DMS 273 (cell line): ENCODE results near the gene XYLT2.

Experiments
- DNase-seq: peaks from one replicate; lab custom pipeline; 2025; ENCODE audit not compliant: unreplicated experiment; lab: John Stamatoyannopoulos, UW

The XYLT2 gene

DNA sequence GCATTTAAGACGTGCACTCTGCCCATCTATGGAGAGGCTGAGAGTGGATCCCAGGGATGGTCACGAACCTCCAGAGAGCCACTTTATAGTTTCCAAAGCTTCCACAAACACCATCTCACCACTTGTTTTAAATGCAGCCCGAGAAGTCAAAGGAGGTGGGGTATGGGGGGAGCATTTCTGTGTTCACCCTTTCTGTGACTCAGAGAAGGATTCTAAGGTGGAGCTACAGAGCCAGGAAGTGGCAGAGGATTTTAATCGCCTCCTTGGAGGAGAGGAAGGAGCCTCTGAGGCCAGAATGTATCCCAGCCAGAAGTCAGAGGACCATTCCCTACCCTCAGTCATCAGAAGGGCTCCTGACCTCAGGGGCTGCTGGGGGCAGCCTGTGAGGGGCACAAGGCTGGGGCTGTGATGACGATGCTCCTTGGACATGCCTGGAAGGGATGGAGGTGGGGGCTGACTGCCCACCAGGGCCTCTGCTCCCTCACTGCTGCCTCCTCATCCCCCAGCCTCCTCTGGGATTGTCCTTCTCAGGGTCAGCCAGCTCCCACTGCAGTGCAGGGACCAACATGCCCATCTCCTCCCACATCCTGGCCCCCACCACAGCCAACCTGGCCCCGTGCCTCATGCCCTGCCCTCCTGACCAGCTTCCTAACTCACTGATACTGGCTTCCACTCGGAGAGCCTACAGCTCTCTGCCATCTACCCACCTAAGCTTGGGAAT lies 2.8 kb downstream of the XYLT2 start:
- DNase-seq: no peak

DNA sequence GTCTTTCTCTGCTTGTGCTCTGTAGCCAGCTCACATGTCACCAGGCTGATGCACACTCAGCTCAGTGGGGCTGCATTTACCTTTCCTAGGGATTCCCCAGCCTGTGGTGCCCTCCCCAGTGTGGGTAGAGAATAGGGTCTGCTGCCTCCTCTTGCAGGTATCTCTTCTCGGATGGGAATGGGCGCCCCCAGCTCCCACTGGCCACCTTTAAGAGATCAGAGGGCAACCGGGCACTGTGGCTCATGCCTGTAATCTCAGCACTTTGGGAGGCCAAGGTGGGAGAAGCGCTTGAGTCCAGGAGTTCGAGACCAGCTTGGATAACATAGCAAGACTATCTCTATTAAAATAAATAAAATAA lies 3.3 kb downstream of the XYLT2 start:
- no peak for DNase-seq

DNA sequence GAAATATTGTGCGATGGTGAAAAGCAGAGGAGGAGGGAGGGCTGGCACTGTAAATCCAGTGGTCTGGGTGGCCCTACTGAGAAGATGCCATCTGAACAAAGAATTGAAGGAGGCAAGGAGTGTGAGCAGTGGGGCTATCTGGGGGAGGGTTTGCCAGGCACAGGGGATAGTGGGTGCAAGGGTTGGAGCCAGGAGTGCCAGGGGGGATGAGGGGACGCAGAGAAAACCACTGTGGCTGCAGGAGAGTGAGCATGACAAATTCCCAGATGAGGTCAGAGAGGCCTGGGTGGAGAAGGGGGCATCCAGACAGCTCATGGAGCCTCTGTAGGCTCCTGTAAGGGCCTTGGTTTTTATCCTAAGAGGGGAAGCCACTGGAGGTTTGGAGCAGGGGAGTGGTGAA lies 4.8 kb downstream of the XYLT2 start:
- DNase-seq: no peak

DNA sequence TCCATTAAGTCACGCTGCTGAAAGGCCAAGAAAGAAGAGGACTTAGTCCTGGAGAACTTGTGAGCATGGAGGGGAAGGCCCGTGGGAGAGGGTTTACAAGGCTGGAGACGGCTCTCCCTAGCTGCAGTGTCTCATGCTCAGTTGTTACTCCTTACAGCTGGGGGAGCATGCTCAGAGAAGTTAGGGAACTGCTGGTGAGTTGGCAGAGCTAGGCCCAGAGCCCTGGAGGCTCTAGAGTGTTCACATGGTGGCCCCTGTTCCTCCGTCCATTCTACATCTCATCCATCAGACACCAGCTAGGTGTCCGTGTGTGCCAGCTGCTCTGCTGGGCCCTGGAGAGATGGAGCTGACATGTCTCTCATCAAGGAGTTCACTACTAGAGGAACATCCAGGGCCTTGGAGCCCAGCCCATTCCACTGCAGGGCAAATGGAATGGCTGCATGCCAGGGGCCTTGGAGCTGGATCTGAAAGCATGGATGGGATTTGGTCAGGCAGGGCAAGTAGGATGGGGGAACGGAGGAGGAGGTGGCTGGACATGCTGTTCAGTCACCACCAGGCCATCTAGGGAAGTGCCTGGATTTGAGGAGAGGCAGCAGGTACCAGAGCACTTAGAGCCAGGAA lies 6.3 kb downstream of the XYLT2 start:
- DNase-seq: peak; percentile 45

DNA sequence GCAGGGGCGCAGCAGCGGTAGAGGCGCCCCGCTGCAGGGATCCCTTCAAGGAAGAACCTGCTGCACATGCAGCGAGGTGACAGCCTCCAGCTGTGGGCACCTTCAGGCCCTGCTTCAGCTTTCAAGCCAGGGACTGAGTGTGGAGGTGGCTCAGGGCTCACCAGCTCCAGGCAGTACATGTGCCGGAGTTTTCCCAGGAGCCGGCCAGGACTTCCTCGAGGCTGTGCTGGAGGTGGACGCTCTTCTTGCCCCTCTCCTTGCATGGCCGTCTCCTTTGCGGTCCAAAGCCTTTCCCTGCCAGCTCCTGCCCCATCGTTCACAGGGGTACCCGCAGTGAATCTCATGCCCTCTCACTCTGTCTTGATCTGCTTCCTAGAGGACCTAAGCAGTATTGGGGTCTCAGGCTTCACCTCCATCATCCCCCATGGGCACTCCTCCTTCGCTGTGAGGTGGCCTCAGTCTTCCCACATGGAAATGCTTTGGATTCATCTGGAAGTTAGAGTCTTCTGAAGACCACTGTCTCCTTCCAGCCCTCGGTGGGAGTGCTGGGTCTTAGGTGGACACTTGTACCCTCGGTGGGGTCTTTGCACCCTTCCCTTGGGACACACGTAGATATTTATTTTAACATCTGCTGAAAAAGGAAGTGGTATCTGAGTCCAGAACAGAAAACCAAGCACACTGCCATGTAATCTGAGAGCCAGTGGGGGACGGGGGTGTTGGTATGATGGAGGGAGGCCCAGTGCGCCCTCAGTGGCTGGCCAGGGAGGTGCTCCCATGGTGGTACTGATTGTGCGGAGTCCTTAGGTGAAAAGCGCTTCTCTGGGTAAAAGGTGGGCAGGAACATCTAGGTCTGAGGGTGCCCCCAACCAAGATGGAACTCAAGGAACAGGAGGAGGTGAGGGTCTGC lies 7.0 kb downstream of the XYLT2 start:
- DNase-seq: no peak

DNA sequence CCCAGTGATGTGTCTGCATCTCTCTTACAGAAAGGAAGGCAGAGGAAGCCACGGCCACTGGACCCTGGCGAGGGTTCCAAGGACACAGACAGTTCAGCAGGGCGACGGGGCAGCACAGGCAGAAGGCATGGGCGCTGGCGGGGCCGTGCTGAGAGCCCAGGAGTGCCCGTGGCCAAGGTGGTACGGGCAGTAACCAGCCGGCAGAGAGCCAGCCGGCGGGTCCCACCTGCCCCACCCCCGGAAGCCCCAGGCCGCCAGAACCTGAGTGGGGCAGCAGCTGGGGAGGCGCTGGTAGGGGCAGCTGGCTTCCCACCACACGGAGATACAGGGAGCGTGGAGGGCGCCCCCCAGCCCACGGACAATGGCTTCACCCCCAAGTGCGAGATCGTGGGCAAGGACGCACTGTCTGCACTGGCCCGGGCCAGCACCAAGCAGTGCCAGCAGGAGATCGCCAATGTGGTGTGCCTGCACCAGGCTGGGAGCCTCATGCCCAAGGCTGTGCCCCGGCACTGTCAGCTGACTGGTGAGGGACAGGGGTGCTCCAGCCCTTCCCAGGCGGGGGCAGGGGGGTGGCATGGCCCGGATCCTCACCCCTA lies 7.8 kb downstream of the XYLT2 start:
- no peak for DNase-seq

DNA sequence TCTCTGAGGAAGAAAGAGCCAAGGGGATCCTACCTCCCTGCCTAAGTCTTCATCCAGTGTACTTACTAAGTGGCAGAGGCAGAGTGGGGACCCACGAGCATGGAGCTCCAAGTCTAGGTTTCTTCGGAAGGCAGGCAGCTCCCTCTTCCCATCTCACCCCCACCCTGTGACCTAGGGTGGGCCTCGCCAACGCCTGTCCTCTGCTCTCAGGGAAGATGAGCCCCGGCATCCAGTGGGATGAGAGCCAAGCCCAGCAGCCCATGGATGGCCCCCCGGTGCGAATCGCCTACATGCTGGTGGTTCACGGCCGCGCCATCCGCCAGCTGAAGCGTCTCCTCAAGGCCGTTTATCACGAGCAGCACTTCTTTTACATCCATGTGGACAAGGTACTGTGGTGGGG lies 8.3 kb downstream of the XYLT2 start:
- DNase-seq: no peak

DNA sequence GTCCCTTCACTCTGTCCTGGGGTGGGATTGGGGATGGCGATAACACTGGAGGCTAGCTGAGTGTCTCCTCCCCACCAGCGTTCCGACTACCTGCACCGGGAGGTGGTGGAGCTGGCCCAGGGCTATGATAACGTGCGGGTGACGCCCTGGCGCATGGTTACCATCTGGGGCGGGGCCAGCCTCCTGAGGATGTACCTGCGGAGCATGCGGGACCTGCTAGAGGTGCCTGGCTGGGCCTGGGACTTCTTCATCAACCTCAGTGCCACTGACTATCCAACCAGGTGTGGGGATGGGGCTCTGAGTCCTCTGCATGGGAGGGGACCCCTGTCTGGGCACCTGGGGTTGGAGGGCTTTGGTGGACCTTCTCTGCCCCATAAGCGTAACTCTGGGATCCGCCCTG lies 8.8 kb downstream of the XYLT2 start:
- DNase-seq: no peak

DNA sequence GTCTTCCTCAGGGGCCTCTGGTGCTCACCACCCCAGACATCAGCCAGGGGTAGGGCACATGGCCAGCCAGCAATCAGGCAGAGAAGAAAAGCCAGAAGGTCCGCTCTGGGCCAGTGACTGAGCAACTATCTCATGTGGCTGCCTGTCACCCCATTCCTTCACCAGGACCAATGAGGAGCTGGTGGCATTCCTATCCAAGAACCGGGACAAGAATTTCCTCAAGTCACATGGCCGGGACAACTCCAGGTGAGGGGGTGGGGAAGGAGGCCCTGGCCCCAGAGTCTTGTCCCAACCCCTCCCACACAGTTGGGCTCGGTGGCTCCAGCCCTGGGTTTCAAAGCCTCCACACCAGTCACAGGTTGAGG lies 9.4 kb downstream of the XYLT2 start:
- no peak for DNase-seq

DNA sequence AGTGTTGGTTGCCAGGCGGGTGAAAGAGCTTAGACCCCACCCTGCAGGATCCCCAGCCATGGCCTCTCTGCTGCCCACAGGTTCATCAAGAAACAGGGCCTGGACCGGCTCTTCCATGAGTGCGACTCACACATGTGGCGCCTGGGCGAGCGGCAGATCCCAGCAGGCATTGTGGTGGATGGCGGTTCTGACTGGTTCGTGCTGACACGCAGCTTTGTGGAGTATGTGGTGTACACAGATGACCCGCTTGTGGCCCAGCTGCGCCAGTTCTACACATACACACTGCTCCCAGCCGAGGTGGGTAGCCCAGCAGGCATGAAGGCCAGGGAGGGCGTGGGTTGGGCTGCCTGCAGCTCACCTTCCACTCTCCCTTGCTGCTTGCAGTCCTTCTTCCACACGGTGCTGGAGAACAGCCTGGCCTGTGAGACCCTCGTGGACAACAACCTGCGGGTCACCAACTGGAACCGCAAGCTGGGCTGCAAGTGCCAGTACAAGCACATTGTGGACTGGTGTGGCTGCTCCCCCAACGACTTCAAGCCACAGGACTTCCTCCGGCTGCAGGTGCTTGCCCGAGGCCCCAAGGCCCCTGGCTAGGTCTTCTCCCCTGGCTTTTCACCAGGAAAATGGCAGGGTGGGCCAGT lies 9.9 kb downstream of the XYLT2 start:
- DNase-seq: no peak

DNA sequence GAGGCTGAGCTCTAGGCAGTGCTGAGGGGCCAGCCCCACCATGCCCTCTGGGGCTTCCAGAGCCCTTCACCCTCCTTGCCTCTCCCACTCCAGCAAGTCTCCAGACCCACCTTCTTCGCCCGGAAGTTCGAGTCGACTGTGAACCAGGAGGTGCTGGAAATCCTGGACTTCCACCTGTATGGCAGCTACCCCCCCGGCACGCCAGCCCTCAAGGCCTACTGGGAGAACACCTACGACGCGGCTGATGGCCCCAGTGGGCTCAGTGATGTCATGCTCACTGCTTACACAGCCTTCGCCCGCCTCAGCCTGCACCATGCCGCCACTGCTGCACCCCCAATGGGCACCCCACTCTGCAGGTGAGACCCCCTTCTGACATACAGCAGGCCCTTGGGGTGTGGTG lies 10.5 kb downstream of the XYLT2 start:
- no peak for DNase-seq

DNA sequence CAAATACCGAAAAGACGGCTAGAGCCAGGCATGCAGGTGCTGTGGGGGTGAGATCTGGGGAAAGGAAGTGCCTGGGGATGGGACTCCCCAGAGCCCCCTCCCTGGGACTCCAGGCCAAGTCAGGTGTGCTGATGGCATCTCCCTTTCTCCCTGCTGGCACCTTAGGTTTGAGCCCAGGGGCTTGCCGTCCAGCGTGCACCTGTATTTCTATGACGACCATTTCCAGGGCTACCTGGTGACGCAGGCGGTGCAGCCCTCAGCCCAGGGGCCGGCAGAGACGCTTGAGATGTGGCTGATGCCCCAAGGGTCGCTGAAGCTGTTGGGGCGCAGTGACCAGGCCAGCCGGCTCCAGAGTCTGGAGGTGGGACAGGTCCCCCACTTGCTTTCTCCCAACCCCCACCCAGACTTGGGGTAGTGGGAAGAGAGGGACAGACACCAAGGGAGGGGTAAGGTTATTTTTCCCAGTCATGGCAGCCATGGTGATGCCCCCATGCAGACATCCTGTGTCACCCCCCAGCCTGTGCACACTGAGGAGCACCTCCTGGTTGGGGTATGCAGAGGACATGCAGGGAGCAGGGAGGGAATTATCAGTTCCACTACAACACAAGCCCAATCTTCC lies 11.1 kb downstream of the XYLT2 start:
- no peak for DNase-seq

DNA sequence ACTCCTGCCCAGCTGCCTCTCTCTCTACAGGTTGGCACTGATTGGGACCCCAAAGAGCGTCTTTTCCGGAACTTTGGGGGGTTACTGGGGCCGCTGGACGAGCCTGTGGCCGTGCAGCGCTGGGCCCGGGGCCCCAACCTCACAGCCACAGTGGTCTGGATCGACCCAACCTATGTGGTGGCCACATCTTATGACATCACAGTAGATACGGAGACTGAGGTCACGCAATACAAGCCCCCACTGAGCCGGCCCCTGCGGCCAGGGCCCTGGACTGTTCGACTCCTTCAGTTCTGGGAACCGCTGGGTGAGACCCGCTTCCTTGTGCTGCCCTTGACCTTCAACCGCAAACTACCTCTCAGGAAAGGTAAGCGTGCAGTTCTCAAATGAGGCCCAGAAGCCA lies 12.3 kb downstream of the XYLT2 start:
- DNase-seq: no peak

DNA sequence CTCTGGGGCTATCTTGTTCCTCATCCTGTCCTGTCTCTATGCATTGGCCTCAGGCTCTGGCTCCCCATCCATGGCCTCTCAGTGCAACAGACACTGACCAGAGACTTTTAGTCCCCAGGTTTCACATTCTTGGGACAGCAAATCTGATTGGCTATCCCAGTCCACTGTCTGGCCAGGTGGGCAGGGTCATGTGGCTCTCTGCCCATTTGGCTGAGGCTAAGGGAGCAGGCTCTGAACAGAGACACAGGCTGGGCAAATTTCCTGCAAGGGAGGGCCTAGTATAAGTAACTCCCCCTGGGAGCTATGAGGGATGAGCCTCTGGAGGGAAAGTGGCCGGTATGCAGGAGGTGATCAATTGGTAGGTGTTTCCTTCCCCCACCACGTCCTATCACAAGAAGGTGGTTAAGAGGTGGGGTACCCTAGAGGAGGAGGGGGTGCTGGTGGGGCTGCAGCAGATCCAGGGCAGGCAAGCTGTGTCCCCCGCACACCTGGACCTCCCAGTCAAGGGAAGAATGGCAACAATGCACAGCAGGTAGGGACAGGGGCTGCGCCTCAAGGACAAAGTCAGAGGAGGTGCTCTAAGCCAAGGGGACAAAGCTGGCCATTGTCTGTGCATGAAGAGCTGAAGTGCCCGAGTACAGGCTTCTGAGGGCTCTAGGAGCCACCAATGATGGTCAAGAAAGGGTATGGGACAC lies 13.2 kb downstream of the XYLT2 start:
- DNase-seq: no peak

DNA sequence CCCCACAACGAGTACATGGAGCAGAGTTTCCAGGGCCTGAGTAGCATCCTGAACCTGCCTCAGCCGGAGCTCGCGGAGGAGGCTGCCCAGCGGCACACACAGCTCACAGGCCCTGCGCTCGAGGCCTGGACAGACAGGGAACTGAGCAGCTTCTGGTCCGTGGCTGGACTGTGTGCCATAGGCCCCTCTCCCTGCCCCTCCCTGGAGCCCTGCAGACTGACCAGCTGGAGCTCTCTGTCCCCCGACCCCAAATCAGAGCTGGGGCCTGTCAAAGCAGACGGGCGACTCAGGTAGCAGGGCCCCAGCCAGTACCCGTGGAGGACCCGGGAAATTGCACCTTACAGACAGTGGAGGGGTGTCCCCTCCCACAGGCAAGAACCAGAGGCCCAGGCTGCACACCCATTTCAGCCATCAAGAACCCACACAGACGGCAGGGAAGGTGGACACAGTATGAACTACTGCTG lies 14.1 kb downstream of the XYLT2 start:
- no peak for DNase-seq

DNA sequence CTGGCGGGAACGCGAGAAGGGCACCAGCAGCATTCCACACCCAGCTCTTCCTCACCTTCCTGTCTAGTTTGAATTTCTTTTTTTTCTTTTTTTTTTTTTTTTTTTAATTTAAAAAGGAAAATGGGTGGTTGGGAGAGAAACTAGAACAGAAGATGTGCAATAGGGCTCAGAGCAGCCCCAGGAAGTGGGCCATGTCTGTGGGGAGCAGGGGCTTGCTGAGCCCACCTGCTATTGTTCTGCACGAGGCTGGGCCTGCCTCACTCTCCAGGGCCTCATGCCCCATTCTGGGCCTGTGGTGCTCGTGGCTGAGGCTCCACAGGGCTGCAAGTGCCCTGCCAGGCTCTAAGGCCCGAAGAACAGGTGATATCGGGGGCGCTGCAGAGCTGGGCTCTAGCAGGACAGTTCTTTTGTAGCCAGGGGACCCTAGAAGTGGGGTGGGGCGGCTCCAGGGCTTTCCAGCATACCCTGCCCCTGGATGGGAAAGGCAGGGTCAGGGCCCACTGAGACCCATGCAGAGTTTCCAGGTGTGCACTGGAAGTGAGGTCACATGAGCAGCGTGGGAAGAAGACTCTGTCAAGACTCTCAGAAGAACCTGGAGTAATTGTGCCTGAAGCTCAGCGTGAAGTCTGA lies 14.7 kb downstream of the XYLT2 start:
- no peak for DNase-seq

DNA sequence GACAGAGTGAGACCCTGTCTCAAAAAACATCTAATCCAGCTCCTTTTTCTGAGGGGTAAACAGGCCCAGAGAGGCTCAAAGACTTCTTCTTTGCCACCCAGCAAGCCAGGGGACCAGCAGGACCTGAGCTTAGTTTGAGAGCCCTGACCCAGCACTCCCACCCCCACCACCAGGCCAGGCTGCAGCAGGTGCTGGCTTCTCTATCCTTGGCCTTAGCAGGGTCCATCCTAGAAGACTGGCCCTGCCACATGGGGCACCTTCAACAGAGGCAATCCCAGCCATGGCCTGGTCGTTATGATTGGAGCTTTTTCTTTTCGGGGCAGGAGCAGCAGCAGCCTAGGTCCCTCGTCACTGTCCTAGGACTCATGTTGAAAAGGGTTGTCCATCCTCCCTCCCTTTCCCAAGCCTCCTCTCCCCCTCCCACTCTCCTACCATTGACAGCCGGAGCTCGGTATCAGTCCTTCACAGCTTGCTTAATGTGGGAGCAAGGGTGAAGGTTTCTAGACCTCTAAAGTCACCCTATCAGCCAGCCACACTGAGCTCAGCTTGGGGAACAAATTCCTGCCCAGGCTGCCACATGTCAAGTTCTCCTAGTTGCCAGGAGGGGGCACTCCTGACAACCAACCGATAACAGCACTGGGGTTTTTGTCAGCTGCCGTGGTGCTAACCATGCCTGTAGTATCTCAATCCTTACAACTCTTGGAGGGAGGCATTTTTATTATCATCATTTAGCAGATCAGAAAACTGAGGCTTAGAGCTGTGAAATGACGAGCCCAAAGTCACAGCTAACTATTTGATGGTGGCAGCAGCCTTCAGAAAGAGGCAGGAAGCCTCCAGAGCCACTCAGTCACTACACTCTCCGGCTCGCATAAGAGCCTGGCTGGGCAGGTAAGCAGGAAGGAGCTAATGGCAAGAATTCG lies 15.9 kb downstream of the XYLT2 start:
- peak; percentile 82 for DNase-seq

DNA sequence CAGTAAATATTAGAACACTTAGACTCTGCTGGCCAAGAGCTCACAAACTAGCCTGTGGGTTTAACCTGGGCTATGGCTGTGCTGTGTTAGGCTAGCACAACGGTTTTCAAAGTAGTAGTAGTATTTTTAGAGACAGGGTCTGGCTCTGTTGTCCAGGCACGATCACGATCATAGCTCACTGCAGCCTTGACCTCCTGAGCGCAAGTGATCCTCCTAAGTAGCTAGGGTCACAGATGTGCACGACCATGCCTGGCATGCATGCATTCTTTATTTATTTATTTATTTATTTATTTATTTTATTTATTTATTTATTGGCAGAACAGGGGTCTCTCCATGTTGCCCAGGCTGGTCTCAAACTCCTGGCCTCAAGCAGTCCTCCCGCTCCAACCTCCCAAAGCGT lies 16.7 kb downstream of the XYLT2 start:
- no peak for DNase-seq
